ENCODE measurements around the gene TBC1D22A. TPM values are rescaled to one million over a fixed set of nuclear protein-coding genes. Genes with fewer than 3 reads are reported as not detected.
"Not testable (repeated sequence)": the region's sequence is repeated elsewhere in the genome, so short reads cannot be mapped to it uniquely, and the experiment has no call there.

TBC1D22A gene
- total RNA-seq, 2 experiments from 2014 or later = 37.4 TPM

DNA sequence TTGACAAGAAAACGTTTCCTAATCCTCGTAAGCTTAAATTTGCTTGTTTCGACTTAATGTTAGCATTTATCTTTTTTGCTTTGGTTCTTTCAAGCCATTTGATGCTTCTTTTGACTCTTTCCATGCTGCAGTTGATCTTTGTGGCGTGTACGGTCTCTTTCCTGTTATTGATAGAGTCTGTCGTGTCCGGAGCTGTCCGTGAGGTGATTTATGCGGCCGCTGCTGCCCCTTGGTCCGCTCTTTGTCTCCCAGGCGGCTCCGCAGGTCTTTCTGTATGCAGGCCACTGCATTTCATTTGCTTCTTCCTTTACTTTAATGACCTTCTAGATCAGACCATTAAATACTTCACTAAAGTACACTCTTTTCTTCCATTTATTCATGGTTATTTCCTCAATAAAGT, 50.3 kb downstream of the TBC1D22A start:
- CTCF ChIA-PET = interaction anchor here (1.7 kb wide), 1 partner anchor 9 kb away, joined by 5 read pairs; no protein-coding TSS in a partner anchor
- POLR2A ChIA-PET = no interaction called here

DNA sequence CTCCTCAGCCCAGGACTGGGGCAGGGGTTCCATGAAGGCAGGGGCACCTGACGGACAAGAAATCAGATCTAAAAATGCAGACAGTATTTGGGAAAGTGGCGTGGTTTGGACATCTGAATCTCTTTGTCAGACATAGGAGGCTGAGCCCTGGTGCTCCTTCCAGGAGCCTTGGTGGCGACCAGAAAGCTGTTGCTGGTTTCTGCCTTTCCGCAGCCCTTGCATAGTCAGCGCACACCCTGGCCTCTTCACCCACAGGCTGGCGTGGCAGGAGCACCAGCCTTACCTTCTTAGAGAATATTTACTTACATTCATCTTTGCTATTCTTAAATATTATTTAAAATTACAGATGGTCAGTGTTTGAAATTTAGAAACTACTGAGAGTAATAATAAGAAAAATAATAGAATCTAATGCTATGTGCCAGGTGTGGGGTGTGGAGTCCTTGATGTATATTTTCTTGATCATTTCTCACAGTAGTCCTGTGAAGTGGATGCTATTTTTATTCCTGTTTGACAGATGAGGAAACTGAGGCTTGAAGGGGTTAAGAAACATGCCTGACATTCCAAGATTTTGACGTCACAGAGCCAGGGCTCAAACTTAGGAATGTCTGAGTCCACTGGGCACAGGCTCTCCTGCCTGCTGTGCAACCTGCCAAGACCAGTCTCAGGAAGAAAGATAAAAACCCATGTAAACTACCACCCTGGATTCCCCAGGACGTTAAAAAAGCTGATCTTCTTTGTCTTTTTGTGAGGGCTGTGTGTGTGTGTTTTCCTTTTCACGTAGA, 51.6 kb downstream of the TBC1D22A start:
- ChIA-PET CTCF (no interaction called here), POLR2A (no interaction called here)

DNA sequence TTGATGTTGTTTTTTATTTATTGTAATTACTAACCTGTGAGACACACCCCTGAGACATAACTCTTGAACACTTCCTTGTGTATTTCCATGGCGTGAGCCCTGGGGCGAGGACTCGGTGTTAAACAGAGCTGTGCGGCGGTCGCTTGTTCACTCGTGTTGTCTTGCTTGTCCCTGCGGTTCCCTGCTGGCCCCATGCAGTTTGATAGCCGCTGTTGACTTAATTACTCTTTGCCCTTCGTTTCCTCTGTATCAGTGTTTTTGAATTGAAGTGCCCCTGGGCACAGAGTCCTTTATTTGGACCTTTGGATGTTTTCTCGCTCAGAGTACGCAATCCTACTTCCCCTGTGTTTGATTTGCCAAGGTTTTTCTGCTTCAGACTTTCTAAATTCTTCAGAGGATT, 52.7 kb downstream of the TBC1D22A start:
- CTCF ChIA-PET = interaction anchor here (1.2 kb wide), 1 partner anchor 11 kb away, joined by 3 read pairs; no protein-coding TSS in a partner anchor

DNA sequence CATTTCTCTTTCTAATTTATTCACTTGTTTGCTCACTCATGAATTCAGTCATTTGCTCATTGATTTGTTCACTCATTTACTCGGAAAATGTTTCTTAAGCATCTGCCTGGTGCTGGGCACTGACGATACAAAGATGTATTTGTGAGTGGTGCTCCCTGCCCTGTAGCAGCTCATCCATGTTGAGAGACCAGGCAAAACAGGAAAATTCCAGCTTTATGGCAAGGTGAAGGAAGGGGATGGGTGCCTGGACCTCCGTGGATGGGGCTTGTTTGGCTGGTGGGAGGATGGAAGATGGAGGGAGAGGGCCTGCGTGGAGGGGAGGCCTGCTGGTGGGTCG, 53.1 kb downstream of the TBC1D22A start:
- CTCF ChIA-PET = interaction anchor here (1.2 kb wide), 1 partner anchor 11 kb away, joined by 3 read pairs; no protein-coding TSS in a partner anchor
- POLR2A ChIA-PET = no interaction called here

More for the DNA sequence above, 52.7 kb downstream of the TBC1D22A start:
- POLR2A ChIA-PET = no interaction called here

DNA sequence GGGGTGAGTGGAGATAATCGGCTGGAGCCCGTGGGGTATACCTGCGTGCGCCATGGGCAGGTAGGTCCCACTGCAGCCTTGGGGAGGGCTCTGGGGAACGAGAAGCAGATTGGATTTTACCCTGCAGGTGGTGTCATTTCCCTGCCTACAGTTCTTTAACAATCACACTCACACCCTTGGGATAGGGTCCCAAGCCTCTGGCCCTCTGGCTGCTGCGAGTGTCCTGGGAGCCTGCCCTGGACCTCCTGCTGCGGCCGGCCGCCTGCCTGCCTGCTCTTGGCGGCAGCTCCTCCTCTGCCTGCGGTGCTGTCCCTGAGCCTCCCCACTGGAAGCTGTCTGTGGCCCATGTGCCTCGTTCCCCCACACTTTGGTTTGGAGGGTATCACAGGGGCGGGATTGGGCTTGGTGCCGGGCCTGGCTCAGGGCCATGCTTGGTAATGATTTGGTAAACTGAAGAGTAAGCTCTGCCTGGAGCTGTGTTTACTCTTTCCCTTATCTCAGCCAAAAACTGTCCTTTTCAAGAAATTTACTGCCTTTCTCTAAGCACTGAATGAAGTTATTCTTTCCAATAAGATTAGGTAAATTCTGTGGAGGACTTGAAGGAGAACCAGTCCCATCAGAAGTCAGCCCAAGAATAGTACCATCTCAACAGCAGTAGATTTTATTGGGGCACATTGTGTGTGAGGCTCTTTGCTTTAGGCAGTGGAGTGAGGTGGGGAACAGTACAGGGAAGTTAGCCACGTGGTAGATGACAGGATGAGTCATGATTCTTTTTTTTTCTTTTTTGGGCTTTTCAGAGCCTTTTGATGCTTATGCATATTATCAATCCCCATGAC, 53.7 kb downstream of the TBC1D22A start:
- POLR2A ChIA-PET = no interaction called here
- CTCF ChIA-PET = interaction anchor here (1.2 kb wide), 1 partner anchor 12 kb away, joined by 3 read pairs; no protein-coding TSS in a partner anchor

DNA sequence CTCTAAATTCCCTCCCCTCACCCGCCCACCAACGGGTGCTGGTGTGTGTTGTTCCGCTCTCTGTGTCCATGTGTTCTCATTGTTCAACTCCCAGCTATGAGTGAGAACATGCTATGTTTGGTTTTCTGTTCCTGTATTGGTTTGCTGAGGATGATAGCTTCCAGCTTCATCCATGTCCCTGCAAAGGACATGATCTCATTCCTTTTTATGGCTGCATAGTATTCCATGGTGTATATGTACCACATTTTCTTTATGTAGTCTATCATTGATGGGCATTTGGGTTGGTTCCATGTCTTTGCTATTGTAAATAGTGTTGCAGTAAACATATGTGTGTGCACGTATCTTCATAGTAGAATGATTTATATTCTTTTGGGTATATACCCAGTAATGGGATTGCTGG, 54.9 kb downstream of the TBC1D22A start:
- CTCF ChIA-PET, POLR2A ChIA-PET: not testable (repeated sequence)

DNA sequence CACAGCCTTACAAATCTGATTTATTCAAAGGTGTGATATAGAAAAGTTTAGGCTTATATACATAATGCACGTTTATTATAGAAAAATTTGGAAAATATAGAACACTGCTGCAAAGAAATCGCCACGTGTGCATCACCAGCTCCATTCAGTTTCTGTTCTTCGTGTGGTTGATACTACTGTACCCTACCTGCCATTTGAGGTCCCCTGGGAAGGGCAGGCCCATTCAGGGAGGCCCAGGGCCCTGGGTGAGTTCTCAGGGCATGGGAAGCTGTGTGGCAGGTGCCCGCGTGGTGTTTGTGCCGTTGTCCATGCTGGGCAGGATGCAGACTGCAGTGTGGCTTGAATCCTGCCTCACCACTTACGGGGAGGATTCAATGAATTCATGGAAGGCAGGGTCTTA, 60.8 kb downstream of the TBC1D22A start:
- POLR2A ChIA-PET = no interaction called here

DNA sequence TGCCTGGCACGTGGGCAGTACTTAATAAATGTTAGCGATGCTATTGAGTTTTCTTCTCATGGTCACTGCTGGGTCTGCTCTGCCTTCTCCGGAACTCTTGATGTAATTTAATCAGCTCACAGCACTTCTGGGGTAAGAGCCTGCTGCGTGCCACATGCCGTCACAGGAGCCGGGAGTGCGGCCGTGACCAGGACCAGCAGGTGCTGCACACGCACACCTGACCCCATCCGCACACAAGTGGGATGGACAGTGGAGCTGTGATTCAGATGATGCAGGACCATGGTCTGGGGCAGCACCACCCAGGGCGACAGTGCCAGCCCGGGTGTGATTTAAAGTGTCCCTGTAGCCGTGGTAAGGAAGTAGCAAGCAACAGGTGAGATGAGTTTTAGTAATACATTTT, 61.2 kb downstream of the TBC1D22A start:
- ChIA-PET CTCF (no interaction called here), POLR2A (no interaction called here)

More for the DNA sequence above, 60.8 kb downstream of the TBC1D22A start:
- CTCF ChIA-PET = no interaction called here

DNA sequence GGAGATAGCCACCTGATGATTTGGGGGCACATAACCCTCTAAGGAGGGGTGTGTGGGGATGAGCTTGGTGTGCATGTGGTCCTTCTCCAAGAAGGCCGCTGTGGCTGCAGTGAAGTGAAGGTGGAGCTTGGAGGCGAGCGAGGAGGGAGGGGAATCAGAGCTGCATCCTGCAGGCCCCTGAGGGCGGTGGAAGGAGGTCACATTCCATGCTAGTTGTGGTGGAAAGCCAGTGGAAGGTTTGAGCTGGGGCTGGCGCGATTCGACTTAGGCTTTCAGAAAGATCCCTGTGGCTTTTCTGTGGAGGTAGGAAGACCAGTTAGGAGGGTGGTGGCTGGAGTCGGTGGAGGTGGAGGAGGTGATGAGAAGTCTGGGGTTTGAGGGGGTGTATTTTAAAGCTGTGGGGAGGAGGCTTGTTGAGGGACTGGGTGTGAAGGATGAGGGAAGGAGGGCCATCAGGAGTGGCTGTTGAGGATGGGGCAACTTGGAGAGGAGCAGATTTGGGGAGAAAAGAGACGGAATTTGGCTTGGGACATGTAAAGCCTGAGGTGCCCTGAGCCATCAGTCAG, 62.0 kb downstream of the TBC1D22A start:
- POLR2A ChIA-PET = no interaction called here
- CTCF ChIA-PET = no interaction called here

DNA sequence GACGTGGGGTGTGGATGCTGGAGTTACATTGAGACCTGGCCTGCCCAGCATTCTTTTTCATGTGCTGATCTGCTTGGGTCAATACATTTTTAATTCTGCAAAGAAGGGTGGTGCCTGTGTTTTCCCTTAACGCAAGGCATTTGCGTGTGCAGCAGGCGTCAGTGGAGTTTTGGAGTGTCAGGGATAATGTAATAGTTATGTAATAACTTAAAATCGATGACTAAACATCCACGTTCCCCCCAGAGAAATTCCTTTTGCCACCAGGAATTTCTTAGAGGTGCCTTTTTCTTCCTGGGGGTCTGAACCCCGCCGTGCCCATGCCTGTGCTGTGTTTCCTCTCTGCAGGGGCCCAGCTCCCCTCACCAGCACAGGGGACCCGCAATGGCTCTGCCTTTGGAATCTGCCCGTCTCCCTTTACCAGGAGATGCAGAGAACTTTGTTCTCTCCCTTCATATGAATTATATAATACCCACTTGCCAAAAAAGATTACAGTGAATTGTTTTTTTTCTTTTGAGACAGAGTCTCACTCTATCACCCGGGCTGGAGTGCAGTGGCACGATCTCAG, 62.6 kb downstream of the TBC1D22A start:
- ChIA-PET CTCF (no interaction called here), POLR2A (no interaction called here)

DNA sequence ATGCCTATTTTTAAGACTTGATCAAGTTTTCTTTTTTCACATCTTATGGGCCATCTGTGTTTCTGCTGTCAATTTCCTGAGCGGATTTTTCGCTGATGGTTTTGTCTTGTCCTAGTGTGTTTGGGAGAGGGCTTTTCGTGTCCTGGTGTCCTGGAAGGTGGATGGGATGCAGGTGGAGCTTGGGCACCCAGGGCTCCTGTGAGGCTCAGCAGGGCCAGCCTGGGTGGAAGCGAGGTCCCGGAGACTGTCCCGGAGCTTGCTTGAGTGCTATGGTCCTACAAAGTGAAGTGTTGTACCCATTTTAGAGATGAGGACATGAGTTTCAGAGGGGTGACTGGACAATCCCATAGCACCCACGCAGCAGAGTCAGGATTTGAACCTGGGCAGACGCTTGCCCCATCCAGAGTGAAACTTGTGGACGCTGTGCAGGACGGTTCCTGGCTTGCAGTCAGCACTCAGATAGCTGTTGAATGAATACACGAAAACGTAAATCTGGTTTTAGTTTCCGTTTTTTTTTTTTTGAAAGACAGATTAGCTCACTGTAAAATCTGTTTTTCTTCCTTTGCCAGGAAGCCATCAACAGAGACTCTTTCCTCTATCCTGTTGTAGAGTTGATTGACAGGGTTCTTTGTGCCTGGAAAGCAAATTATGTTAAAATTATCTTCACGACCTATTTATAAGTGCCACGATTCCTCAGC, 64.1 kb downstream of the TBC1D22A start:
- CTCF ChIA-PET = interaction anchor here (1.1 to 1.4 kb wide), 2 partner anchors 23 to 35 kb away, joined by 3 to 6 read pairs; no protein-coding TSS in a partner anchor
- POLR2A ChIA-PET = no interaction called here

DNA sequence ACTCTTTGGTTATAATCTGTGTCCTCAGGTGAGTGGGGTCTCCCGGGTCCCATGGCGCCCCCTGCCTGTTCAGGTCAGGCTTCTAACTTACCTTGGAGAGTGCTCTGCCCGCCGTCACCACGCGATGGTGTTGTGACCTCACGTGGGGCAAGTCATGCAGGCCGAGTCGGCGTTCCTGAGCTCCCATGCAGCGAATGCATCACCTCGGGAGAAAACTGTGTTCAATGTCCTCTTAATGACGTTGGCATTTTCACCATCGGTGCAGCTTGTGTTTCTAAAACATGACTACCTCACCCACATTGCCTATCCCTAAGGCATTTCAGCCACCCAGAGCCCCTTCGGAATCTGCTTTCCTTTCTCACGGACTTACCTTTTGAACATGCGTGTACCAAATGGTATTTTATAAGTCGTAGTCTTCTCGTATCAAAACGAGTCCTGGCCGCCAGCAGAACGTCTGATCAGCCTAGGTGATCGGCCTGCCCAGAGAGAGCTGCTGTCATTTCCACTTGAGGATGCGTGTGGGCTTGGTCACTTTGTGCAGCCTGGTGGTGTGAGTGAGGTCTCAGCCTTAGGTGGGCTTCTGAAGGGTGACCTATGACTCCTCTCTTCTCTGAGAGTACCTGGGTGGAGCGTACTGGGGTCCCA, 64.8 kb downstream of the TBC1D22A start:
- CTCF ChIA-PET = interaction anchor here (1.1 to 1.4 kb wide), 2 partner anchors 24 to 36 kb away, joined by 3 to 6 read pairs; no protein-coding TSS in a partner anchor
- POLR2A ChIA-PET = no interaction called here

DNA sequence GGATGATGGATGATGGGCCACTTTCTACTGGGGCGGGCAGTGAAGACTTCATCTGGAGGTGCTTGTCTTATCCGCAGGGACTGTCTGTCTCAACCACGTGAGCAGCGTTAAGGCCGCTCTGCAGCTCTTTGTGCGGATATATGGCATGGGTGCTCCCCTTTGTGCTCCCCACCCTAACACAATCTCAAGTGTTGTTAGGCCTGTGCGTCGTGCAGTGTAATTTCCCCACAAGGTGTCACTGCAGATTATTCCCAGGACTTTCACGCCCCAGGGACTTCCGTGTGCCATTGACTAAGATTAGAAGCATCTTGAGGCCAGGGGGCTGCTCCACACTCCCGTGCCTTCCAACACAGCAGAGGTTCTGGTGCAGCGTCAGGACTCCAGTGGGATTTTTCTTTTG, 65.3 kb downstream of the TBC1D22A start:
- ChIA-PET CTCF (interaction anchor here (1.1 to 1.4 kb wide), 2 partner anchors 24 to 36 kb away, joined by 3 to 6 read pairs; no protein-coding TSS in a partner anchor), POLR2A (no interaction called here)

DNA sequence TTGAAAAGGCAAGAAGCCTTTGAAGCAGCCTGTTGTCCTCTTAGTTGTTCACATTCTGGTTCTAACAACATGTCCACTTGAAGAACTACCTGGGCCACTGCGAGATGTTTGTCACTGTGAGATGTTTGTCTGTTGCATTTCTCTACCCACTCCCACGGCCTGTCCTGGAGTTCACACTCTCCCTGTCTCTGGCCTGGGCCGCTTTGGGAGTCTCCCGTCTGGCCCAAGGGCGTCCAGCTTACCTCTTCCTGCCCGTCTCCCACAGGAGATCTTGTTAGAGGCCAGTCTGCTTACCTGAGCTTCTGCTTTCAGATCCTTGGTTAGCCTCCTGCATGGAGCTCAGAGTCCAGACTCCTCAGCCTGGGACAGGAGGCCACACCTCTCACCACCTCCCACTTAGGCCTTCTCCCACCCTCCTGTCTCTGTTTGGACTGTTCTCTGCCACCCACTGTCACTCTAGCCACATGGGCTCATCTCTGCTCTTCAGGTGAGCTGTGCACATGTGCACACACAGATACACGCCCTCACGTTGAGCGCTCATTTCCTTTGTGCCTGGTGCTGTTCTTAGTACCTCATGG, 66.0 kb downstream of the TBC1D22A start:
- ChIA-PET POLR2A (no interaction called here), CTCF (interaction anchor here (1.1 to 1.4 kb wide), 2 partner anchors 21 to 37 kb away, joined by 3 read pairs; no protein-coding TSS in a partner anchor)

DNA sequence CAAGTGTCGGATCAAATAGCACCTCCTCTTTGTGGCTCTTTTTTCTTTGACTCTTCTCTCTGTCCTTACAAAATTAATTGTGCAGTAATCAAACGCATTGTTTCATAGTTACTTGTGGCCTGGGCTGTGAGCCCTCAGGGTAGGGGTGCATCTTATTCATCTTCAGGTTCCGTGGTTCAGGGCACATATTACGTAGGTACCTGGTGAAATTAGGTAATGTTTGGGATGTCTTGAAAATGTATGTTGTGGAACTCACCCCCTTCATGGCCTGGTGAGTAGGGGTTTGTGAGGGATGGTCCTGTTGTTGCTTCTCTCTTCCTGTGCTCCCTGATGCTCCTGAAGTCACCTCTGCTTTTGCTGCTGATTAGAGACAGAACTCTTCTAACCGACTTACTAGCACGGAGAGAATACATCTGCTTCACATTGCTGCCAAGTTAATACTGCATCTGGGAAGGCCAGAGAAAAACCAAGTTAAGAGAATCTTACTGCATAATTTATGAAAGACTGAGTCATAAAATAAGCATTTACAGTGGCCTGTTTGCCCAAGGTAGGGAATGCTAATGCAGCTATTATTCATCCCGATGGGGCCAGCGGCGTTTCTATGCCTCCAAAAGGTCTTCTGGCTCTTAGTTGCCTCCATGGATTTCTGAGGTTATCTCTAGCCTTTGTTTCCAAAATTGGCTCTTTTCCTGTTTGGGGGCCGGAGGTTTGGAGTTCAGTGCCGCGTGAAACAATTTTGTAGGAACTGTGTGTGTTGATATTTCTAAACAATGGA, 66.9 kb downstream of the TBC1D22A start:
- CTCF ChIA-PET = interaction anchor here (1.1 kb wide), 1 partner anchor 22 kb away, joined by 3 read pairs; no protein-coding TSS in a partner anchor
- POLR2A ChIA-PET = no interaction called here

DNA sequence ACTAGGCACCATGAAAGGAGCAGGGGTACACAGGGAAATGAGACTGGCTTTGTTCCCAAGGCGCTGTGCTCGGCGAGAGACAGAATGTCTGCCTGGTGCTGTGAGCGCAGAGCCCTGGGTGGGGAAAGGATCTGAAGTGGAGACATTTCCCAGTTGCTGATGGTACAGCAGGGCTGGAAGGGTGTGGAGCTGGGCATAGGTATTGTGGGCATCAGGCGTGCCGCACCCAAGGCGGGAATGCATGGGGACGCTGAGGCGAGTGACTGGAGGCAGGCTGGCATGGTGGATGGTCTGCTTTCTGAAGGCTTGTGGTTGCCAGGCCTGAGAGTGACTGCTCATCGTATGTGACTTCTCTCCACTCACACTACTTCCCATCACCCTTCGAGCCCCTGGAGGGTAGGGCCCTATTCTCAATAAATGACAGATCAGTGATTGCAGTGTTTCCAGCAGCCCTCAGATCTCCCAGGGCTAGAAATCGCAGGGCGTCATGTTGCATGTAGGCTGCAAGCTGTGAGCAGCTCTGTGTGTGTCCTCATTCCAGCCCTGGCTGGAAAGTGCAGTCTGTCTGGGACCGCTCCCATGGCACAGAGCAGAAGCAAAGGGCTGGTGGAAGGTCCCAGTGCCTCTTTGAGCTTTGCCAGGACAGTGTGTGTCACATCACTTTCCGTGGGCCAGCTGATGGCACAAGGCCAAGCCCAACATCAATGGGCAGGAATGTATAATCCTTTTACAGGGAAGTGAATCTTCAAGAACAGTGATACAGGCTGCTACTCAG, 67.7 kb downstream of the TBC1D22A start:
- CTCF ChIA-PET = interaction anchor here (1.0 kb wide), 1 partner anchor 27 kb away, joined by 3 read pairs; no protein-coding TSS in a partner anchor
- POLR2A ChIA-PET = no interaction called here

DNA sequence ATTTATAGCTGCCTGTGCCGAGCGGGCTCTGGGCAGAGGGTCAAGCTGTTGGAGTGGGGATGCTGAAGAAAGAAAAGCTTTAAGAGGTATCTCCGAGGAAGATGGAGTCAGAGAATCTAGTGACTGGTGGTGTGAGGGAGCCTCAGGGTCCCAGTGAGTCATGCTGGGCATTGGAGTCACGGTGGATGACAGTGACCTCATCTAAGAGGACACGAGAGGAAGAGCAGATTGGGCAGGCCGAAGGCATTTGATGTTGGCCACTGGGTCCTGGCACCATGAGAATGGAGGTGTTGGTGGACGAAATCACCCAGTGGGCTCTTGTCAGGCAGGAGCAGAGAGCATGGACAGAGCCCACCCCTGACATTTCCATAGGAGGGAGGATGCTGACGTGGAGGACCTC, 68.4 kb downstream of the TBC1D22A start:
- ChIA-PET CTCF (interaction anchor here (1.0 kb wide), 1 partner anchor 27 kb away, joined by 3 read pairs; no protein-coding TSS in a partner anchor), POLR2A (no interaction called here)

Measured in activated CD8-positive, alpha-beta memory T cell treated with anti-CD3 and anti-CD28 coated beads for 36 hours (primary cell).